GM21526 (cell line): Measurements from ENCODE around the gene CIB1.
"Not testable (repeated sequence)": the region's sequence is repeated elsewhere in the genome, so short reads cannot be mapped to it uniquely, and the experiment has no call there.

Experiments
- ATAC-seq: cut with Tn5 transposase; IDR thresholded peaks from one replicate; pipeline ENCODE4 v1.9.1; 2021; ENCODE audit warnings: moderate library complexity; ENCODE audit not compliant: unreplicated experiment, low FRiP score

Gene CIB1

GRCh38 chr15:90233387-90234095, at the start of gene CIB1:
Gene CIB1, minus strand, starts transcription at chr15:90233941. Its CDS starts 56 bp downstream, at chr15:90233885.
- peak; percentile 69 for ATAC-seq

DNA sequence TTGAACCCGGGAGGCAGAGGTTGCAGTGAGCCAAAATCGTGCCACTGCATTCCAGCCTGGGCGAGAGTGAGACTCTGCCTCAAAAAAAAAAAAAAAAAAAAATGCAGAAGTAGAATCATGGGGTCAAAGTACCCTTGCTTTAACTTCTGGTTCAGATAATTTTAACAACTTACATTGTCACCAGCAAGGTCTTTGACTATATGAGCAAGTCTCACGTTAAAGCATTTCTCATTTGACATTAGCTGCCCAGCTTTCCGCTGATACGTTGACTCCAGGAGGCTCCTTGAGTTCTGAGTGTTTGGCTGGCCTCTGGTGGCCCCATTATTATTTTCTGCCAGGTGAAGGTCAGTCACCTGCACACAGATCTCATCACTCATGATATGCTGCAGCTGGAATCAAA, 47.9 kb upstream of the CIB1 start:
- ATAC-seq: not testable (repeated sequence)

DNA sequence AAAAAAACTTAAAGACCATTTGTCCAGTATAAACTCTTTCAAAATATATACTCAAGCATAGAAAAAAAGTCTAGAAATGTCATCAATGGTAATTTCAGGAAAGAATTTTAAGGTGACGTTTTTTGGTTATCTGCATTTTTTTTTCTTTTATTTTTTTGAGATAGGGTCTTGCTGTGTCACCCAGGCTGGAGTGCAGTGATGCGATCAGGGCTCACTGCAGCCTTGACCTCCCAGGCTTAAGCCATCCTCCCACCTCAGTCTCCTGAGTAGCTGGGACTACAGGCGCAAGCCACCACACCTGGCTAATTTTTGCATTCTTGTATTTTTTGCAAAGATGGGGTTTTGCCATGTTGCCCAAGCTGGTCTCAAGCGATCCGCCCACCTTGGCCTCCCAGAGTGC, 47.0 kb upstream of the CIB1 start:
- ATAC-seq: not testable (repeated sequence)

DNA sequence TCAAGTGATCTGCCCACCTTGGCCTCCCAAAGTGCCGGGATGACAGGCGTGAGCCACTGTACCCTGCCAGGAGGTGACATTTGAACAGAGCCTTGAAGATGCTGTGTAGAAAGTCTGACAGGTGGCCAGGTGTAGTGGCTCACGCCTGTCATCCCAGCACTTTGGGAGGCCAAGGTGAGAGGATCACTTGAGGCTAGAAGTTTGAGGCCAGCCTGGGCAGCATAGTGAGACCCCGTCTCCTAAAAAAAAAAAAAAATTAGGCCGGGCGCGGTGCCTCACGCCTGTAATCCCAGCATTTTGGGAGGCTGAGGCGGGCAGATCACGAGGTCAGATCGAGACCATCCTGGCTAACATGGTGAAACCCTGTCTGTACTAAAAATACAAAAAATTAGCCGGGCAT, 44.7 kb upstream of the CIB1 start:
- ATAC-seq: not testable (repeated sequence)

- ATAC-seq: no peak
These were observed 37.9 kb upstream of the CIB1 start for GRCh38 chr15:90271459-90272166.

GRCh38 chr15:90270502-90271150, 36.9 kb upstream of the CIB1 start:
- no peak for ATAC-seq

- ATAC-seq: no peak
These were observed 34.7 kb upstream of the CIB1 start for GRCh38 chr15:90268415-90268814.

DNA sequence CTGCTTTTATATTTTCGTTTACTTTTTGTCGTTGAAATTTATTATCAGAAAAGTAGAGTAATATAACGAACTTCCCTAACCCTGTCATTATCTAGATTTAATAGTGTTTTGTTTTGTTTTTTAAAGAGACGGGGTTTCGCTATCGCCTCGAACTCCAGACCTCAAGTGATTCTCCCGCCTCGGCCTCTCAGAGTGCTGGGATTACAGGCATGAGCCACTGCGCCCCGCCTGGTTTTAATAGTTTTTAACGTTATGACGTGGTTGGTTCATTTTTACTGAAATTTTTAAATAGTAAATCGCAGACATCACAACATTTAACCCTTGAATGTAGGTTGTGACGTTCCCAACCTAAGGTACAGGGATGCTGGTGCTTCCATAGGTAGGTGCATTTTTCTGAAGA, 32.7 kb upstream of the CIB1 start:
- ATAC-seq: no peak

DNA sequence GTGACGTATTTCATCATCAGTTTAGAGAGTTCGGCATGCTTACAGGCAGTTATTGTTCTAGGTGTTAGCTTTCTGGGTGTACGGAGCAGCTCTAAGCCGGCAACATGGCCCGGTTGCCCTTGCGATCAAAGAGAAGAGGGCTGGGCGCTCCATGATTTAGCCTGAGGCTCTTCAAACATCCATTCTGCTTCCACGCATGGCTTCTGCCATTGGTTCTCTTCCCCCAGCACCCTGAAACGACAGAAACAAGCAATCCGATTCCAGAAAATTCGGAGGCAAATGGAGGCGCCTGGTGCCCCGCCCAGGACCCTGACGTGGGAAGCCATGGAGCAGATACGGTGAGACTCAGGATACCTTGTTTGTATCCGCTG, 32.3 kb upstream of the CIB1 start:
- no peak for ATAC-seq

- ATAC-seq: peak; percentile 93
These were observed 31.7 kb upstream of the CIB1 start, which contains the start of gene NGRN for GRCh38 chr15:90265271-90266060. Gene NGRN, plus strand, starts transcription at chr15:90265672. Its CDS starts 41 bp downstream, at chr15:90265713.

DNA sequence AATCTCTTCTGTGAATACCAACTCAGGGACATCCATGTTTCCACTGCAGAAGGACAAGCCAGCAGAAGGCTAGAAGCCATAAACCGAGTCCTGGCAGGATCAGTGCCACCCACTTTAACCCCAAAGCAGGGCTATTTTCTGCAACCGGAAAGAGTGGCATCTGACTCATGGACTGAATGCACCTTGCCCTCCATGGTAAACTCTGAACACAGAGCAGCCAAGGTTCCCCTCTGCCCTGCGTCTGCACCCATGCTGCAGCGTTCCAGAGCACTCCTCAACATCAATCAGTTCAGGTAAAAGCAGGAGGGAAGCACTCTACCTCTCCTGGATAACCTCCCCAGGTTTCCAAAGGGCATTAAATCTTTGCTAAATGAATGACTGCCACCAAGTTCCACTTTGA, 30.9 kb upstream of the CIB1 start:
- no peak for ATAC-seq

DNA sequence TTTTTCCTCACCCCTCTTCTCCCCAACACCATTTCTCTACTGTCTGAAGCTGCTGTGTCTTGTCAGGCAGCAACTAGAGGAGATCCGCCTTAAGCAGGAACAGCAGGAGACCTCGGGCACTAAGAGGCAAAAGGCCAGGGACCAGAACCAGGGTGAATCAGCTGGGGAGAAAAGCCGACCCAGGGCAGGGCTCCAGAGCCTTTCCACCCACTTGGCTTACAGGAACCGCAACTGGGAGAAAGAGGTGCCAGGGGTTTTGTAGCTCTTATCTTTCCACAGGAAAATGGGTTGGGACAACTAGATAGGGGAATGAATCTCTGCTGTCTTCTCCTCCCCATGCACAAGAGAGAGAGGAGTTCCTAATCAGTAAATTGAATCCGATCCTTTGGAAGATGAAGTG, 28.7 kb upstream of the CIB1 start:
- ATAC-seq: no peak

GRCh38 chr15:90261811-90262210, 28.1 kb upstream of the CIB1 start:
- ATAC-seq: no peak

GRCh38 chr15:90260731-90261130, 27.0 kb upstream of the CIB1 start:
- not testable (repeated sequence) for ATAC-seq

GRCh38 chr15:90259524-90259923, 25.8 kb upstream of the CIB1 start:
- peak; percentile 51 for ATAC-seq

- no peak for ATAC-seq
These were observed 24.0 kb upstream of the CIB1 start for GRCh38 chr15:90257776-90258175.

DNA sequence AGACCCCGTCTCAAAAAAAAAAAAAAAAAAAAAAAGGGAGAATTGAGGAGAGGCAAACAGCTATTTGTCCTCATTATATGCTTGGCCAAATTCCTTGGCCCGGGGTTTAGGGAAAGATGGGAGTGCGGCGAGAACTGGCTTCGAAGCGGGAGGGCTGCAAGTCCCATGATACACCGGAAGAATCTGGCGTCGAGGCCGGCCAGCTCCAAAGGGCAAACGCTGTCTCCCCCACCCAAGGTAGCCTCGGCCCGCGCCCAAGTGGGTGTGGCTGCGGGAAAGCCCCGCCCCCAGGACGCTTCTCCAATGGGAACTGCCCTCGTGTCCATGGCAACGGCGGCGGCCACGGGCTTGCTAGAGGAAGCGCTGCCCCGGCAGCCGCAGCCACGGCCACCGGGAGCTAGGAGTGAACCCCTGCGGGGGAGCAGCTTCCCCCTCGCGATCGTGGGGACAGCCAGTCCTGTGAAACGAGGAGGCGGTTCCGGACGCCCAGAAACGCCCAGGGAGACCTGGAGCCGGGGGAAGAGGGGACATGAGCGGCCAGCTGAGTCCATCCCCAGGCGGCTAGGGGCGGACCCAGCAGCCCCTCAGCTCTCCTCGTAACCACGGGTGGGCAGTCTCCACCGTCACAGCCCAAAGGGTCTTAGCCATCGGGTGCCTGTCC, 15.6 kb upstream of the CIB1 start, which contains the start of gene TTLL13:
Gene TTLL13, plus strand, starts transcription at position 354 of the 661 bp plus-strand sequence. CDS start 1,075 bp downstream, outside the sequence.
- ATAC-seq: no peak

GRCh38 chr15:90248789-90249202, 15.1 kb upstream of the CIB1 start:
- ATAC-seq: no peak

- ATAC-seq: no peak
These were observed 10.3 kb upstream of the CIB1 start for GRCh38 chr15:90243943-90244639.
